ENCODE measurements around the gene EXOC3.

The EXOC3 gene

DNA sequence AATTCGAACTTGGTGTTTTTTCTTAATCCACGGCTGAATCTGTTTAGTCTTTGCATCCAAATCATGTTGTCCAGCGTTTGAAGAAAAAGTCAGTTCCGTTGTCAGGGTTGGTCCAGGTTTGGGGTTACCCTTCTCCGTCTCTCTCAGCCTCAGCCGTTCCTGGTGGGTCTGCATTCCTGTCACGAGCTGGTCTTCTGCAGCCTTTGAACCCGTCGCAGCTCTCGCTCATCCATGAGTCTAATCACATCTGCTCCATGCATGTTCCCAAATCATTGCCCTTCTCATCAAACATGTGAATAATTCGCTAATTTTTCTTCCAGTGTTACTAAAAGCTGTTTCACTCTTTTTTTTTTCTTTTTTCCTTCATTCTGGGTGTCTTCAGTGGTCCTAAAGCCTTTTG, 39.0 kb upstream of the EXOC3 start:
- TF ChIP-seq CTCF (conservative IDR thresholded peaks at IDR 0.05; ENCODE audit: low read depth, low read length), result no peak
- no peak for DNase-seq (ENCODE audit: low read depth)
- no peak overlapping the region for H3K4me3 ChIP-seq (ENCODE audit: low read depth, low read length)

DNA sequence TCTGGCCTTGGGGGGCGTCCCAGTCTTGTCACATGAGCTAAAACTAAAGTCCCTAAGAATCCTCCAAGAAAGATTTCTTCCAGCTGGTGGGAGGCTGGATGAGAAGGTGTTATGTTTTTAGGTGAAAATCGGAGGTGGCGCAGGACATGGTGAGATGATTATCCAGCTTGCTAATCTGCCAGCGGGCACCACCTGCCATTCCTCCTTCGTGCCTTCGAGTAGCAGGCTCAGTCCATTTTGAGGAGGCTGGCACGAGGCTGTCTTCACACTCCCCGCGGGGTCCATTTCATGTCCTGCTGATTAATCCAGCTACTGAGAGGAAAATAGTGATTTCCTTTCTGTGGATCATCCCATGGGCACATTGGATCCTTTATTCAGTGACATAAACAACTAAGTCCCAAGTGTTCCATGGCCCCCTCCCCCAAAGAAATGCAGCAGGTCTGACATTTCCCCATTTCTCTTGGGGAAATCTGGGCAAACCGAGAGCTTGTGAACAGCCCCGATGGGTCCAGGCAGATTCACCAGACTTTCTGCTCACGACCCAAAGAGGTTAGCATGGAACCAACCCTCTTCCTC, 38.2 kb upstream of the EXOC3 start:
- no peak overlapping the region for H3K4me3 ChIP-seq (ENCODE audit: low read depth, low read length)
- TF ChIP-seq CTCF (conservative IDR thresholded peaks at IDR 0.05; ENCODE audit: low read depth, low read length), result no peak
- DNase-seq (ENCODE audit: low read depth), result no peak

- no peak for TF ChIP-seq CTCF (conservative IDR thresholded peaks at IDR 0.05; ENCODE audit: low read depth, low read length)
- DNase-seq (ENCODE audit: low read depth), result no peak
Observed at GRCh38 chr5:405421-405820, 37.6 kb upstream of the EXOC3 start.

GRCh38 chr5:406041-406440, 36.9 kb upstream of the EXOC3 start:
- DNase-seq (ENCODE audit: low read depth), result no peak
- TF ChIP-seq CTCF (conservative IDR thresholded peaks at IDR 0.05; ENCODE audit: low read depth, low read length), result no peak
- H3K4me3 ChIP-seq (ENCODE audit: low read depth, low read length), result no peak overlapping the region

More at GRCh38 chr5:405421-405820, 37.6 kb upstream of the EXOC3 start:
- no peak overlapping the region for H3K4me3 ChIP-seq (ENCODE audit: low read depth, low read length)

DNA sequence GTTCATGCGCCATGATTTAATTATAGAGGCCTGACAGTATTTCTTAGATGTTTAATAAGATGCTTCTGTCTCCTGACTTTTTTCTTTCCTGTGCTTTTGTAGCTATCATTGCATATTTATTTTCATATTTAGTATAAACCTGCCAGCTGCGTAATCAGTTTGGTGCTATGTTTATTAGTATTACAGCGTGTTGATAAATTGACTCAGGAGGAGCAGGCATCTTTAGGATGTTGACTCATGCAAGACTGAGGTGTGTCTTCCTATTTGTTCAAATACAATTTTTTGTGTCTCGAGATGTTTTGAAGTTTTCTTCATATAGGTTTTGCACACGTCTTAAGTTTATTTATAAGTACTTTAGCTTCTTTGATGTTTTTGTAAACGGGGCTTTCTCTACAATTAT, 35.9 kb upstream of the EXOC3 start:
- no peak for DNase-seq (ENCODE audit: low read depth)
- TF ChIP-seq CTCF (conservative IDR thresholded peaks at IDR 0.05; ENCODE audit: low read depth, low read length), result no peak
- no peak overlapping the region for H3K4me3 ChIP-seq (ENCODE audit: low read depth, low read length)

DNA sequence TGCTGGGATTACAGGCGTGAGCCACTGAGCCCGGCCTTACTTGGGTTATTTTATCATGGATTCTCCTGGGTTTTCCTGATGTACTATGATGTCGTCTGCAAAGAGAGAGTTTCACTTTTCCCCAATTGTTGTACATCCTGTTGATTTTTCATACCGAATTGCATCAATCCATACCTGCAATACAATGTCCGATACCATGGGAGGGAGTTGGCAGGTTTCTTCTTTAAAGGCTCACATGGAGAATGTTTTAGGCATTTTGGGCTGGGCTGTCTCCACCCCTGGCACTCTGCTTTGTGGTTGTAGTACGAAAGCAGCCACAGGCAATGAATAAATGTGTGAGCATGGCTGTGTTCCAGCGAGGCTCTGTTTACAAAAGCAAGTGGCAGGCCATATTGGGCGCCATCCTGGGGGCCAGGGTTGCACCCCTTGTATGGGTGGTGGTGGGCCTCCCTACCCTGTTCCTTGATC, 35.1 kb upstream of the EXOC3 start:
- no peak for DNase-seq (ENCODE audit: low read depth)
- H3K4me3 ChIP-seq (ENCODE audit: low read depth, low read length), result no peak overlapping the region
- TF ChIP-seq CTCF (conservative IDR thresholded peaks at IDR 0.05; ENCODE audit: low read depth, low read length), result no peak

DNA sequence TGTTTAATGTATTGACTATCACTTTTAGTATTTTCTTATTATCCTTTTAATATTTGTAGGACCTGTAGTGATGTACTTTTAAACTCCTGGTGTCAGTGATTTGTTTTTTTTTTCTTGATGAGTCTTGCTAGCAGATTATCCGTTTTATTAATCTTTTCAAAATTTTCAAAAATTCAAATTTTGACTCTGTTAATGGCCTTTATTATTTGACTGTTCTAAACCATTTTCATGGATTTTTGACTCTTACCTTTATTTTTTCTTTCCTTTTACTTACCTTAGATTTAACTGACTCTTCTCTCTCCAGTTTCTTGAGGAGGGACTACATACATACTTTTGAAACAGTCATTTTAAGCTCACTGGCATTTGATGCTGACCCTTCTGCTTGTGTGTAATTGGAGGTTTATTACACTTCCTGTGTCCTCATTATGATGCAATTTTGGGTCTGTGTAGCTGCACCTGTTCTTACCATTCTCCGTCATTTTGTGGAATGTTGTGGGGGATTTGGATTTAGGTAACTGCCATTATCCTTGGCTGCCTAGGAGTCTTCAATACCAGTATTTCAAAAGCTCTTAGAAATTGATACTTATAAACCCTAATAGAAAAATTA, 32.0 kb upstream of the EXOC3 start:
- no peak for DNase-seq (ENCODE audit: low read depth)
- no peak for TF ChIP-seq CTCF (conservative IDR thresholded peaks at IDR 0.05; ENCODE audit: low read depth, low read length)
- H3K4me3 ChIP-seq (ENCODE audit: low read depth, low read length), result no peak overlapping the region
